Stimulated activated CD4-positive, alpha-beta T cell treated with anti-CD3 and anti-CD28 coated beads, Interleukin-2, amount 100 ng/mL, for 24 hours (primary cell): ENCODE data around the gene ERAP2.
A peak's percentile ranks its signal among the peaks of the same experiment; 100 is the strongest.

Source experiments
- DNase-seq, 2 donors: peaks; one replicate each; pipeline ENCODE4 v3.0.0-alpha.2; 2020

The ERAP2 gene

GRCh38 chr5:96864922-96865530 is 11.3 kb upstream of the ERAP2 start:
- no peak for DNase-seq

- no peak for DNase-seq
Observed at GRCh38 chr5:96868603-96869371, 7.5 kb upstream of the ERAP2 start.

GRCh38 chr5:96869372-96869641 is 7.0 kb upstream of the ERAP2 start:
- DNase-seq, result no peak

- DNase-seq, result peak in 1 of 2 donors; percentile 23
Observed at GRCh38 chr5:96870094-96871026, 5.9 kb upstream of the ERAP2 start.

GRCh38 chr5:96871027-96871399 is 5.3 kb upstream of the ERAP2 start:
- no peak for DNase-seq

- DNase-seq, result no peak
Observed at GRCh38 chr5:96871686-96872085, 4.6 kb upstream of the ERAP2 start.

- DNase-seq, result no peak
Observed at GRCh38 chr5:96873449-96873848, 2.9 kb upstream of the ERAP2 start.

- no peak for DNase-seq
Observed at GRCh38 chr5:96874631-96875030, 1.7 kb upstream of the ERAP2 start.

GRCh38 chr5:96875791-96876291 is 459 bp upstream of the ERAP2 start:
- DNase-seq, result peak in 1 of 2 donors; percentile 17

- peak in 1 of 2 donors; percentile 15 for DNase-seq
Observed at GRCh38 chr5:96876977-96877469, 723 bp downstream of the ERAP2 start.

GRCh38 chr5:96879665-96880064 is 3.4 kb downstream of the ERAP2 start:
- no peak for DNase-seq

- no peak for DNase-seq
Observed at GRCh38 chr5:96880444-96881164, 4.3 kb downstream of the ERAP2 start.

GRCh38 chr5:96881511-96882115 is 5.3 kb downstream of the ERAP2 start:
- DNase-seq, result no peak

- no peak for DNase-seq
Observed at GRCh38 chr5:96883871-96884270, 7.6 kb downstream of the ERAP2 start.

- no peak for DNase-seq
Observed at GRCh38 chr5:96884995-96885394, 8.7 kb downstream of the ERAP2 start.

GRCh38 chr5:96885518-96886338 is 9.4 kb downstream of the ERAP2 start:
- peak in 1 of 2 donors; percentile 26 for DNase-seq

GRCh38 chr5:96893342-96893741 is 17.0 kb downstream of the ERAP2 start:
- DNase-seq, result no peak

- DNase-seq, result peak; percentile 30 to 40
Observed at GRCh38 chr5:96896276-96896675, 20.0 kb downstream of the ERAP2 start.

GRCh38 chr5:96896806-96897205 is 20.5 kb downstream of the ERAP2 start:
- DNase-seq, result peak in 1 of 2 donors; percentile 49

- no peak for DNase-seq
Observed at GRCh38 chr5:96901384-96901783, 25.1 kb downstream of the ERAP2 start.

GRCh38 chr5:96901841-96902240 is 25.5 kb downstream of the ERAP2 start:
- DNase-seq, result no peak
